ENCODE results near the gene PPIB.

Gene PPIB

DNA sequence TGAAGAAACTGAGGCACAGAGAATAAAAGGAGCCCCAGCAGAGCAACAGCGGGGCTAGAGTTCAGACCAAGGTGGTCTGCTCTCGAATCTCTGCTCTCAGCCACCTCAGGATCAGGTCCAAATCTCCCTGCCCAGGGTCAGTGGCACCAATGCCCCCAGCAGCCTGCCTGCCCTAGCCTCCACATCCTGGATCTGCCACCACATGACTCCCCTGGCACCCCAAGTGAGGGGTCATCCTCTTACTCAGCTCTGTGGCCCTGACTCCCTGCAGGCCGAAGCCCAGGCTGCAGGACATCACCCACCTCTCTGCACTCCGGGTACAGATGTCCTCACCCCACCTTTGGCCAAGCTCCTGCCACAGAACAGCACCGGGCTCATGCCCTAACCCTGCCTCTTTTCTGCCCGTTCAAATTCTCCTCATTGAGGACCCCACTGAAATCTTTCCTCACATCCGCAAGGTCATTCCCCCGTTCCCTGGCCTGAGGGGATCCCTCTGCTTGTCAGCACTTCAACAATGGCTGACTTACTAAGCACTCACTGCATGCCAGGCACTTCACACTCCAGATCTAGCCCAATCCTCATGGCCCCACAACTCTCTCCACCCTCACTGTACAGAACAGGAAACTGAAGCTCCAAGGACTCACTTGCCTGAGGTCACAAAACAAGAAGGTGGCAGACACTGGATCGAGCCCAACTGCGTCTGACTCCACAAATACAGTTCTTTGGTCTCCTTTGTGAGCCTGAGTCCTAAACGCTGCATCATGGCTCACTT lies 4.3 kb downstream of the PPIB start:
- no peak for DNase-seq (ENCODE audit: low spot score)

DNA sequence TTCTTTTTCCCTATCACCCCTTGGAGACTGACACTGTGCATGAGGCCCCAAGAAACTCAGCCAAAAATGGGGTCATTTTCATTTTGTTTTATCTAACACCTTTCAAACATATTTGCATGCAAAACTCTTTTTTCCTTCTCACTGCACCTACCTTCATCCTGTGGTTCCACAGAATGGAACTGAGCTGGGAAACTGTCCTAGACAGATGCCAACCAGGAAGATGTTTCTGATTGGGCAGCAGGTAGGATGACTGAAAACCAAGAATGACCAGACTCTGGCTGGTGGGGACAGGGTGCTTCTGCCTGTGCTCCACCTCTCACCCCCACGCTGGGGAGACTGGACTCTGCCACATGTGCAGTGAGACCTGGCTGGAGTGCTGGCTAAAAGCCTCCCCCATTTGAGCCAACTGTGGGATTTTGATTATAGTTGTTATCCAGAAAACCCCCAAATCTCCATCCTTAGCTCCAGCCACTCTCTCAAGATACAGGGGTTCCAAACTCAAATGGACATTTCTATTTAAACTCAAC lies 5.2 kb downstream of the PPIB start:
- DNase-seq (ENCODE audit: low spot score) = no peak

DNA sequence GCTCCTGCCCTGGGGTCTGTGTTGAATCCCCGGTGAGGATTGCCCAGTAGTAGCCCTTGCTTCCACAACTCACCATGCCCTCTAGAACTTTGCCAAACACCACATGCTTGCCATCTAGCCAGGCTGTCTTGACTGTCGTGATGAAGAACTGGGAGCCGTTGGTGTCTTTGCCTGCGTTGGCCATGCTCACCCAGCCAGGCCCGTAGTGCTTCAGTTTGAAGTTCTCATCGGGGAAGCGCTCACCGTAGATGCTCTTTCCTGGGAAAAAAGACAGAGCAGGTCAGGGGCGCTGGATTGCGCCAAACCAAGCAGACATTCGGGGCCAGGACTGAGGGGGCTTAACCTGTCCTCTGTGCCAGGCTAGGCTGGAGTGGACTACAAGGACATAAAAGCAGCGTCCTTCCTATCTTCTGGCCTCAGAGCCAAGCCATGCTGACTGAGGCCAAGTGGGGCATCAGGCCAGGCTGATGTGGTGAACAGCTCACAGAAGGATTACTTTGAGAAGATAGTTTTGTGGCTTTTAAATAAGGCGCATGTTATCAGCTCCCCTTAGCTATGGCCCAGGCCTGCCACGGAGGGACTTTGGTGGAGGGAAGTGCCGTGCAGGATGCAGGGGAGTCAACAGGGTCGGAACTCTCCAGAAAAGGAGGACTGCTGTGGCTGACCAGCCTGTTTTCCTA lies 6.0 kb downstream of the PPIB start:
- DNase-seq (ENCODE audit: low spot score) = no peak

DNA sequence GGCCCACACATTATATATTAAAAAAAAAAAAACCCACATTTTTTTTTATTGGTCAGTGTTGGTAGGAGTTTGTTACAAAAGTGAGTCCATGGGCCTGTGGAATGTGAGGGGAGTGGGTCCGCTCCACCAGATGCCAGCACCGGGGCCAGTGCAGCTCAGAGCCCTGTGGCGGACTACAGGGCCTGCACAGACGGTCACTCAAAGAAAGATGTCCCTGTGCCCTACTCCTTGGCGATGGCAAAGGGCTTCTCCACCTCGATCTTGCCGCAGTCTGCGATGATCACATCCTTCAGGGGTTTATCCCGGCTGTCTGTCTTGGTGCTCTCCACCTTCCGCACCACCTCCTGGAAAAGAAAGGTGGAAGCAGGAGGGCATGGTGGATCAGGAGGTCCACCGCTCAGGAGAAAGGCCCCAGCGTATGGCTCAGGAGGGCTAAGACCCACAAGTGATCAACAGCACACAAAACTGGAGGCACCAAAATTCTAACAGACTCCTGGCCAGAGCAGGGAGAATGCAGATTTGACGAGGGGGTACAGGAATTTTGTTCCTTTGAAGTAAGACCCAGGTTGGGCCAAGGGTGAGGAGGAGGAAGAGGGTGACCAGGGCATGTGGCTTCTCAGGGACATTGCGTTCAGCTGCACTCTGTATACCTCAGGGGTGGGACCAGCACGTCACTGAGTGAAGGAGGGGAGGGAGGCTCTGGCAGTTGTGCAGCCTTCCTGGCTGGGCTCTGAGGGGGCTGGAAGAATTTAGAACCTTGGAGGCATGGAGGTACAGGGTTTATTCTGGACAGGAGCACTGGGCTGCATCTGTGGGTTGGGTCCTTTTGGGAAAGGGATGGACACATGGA lies 6.8 kb downstream of the PPIB start:
- no peak for DNase-seq (ENCODE audit: low spot score)

DNA sequence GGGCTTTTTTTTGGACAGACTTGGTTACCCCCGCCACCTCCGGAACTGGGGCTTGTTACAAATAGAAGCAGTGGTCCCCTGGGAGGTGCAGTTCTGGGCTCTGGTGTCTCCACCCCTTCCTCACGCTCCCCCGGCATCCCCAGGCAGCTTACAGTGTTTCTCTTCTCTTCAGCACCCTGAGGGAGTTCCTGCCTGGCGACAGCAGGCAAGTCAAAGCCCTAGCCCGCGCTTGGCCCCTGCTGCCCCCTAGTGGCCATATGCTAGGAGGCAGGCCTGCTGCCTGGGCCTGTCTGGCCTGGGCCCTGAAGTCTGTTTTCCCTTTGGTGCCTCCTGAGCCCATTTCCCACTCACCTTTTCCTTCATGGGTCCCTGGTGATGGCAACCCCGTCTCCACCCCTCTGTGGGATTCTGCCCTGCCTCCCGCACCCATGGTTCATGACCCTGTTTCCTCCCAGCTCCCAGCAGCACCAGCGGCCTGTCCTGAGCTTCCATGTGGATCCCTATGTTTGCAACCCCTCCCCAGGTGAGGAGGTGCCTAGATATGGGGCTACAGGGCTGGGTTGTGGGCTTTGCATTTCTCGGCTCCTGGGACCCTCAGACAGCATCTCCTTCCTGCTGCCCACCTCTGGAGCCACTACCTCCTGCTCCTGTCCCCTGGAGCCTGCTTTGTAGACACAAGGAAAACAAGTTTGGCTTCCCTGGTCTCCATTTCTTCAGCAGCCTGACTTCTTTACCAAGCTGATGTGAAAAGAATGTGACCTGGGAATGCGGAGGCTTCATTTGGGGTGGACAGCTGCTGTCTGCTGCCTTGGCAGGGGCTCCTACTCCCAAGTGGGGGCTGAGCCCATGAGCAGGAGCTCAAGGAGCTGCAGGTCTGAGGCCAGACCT lies 9.1 kb downstream of the PPIB start:
- DNase-seq (ENCODE audit: low spot score) = peak; percentile 91

DNA sequence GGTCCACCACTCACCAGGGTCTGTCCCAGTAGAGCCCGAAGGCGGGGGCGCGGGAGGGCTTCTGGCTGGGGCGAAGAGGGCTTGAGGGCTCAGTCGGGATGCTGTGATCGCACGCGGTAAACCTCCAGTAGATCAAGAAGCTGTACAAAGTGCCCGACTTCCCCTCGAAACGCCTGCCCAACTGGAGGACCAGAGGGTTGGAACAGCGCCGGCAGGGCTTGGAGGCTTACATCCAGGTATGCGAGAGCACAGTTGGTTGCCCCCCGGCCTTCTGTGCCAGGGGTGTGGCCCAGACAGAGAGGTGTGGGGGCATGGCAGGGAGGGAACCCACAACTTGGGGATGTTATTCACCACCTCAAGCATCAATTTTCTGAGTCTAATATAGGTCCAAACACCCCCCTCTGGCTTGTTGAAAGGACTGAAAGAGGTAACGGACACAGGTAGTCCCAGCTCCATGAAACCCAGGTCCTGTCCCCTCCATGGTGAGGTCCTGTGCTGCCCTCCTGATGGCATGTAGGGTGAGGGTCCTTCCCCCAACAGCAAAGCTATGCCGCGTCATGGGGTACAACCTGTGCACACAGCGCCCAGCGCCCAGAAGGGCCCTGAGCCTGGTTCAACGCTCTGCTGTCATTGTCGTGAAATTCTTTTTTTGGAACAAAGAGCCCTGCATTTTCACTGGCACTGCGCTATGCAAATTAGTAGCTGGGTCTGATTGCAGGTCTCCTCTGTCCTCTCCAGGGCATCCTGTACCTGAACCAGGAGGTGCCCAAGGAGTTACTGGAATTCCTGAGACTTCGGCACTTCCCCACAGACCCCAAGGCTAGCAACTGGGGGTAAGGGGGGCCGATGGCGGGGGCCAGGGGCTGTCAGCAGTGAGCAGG lies 10.1 kb downstream of the PPIB start:
- no peak for DNase-seq (ENCODE audit: low spot score)

DNA sequence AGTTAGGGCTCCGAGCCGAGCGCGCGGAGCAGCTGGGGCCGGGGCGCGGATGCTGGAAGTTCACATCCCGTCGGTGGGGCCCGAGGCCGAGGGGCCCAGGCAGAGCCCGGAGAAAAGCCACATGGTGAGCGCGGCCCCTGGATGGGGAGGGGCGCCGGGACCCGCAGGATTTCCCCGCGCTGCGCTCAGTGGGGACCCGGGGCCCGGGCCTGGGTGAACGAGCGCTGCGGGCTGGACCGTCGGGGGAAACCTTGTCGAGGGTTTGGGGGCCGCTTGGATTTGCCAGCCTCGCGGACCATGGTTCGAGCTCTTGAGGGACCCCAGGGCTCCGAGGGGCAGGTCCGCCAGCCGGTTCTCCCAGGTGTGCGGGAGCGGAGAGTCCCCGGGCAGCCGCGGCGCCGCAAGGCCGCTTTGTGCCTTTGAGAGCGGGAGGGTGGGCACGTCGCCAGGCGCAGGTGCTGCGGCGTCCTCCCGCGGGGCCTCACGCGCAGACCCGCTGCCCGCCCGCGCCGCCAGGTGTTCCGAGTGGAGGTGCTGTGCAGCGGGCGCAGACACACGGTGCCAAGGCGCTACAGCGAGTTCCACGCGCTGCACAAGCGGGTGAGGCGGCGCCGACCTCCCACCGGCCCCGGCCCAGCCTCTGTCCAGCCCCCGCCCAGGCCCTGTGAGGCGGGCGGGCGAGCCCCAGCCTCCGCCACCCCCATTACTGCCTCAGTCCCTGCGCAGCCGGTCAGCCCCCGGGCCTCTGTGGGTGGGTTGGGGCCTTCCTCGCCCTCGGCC lies 10.9 kb downstream of the PPIB start, which contains the start of gene SNX22:
SNX22 (plus strand) TSS at position 5 of the 780 bp plus-strand sequence; CDS start at position 50, 45 bp downstream.
- DNase-seq (ENCODE audit: low spot score) = no peak

DNA sequence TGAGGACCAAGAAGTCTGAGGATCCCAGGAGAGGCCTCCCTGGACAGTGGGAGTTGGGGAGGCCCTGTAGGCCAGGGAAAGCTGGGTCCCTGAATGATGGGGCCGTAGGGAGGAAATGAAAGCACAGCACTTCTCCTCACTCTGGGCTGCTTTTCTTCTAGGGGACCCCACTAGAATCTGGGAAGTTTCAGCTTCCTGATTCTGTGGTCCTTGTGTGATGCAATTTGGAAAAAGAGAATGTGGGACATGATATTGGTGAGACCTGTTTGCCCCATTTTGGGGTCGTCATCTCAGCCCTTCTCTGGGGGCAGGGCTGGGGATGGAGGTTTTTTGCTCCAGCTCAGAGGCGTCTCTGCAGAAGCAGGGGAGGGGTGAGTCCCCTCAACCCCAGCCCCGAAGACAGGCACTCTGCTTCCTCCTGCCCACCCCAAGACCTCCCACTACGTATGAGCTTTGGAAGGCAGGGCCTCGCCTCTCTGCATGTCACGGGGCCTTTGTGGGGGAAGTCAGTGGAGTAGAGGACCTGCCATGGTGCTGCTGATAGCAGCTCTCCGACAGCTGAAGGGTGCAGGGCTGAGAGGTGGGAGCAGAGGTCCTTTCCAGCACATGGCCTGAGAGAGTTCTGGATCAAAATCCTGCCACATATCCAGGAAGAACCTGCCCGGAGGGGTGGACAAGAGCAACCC lies 12.8 kb downstream of the PPIB start:
- no peak for DNase-seq (ENCODE audit: low spot score)

DNA sequence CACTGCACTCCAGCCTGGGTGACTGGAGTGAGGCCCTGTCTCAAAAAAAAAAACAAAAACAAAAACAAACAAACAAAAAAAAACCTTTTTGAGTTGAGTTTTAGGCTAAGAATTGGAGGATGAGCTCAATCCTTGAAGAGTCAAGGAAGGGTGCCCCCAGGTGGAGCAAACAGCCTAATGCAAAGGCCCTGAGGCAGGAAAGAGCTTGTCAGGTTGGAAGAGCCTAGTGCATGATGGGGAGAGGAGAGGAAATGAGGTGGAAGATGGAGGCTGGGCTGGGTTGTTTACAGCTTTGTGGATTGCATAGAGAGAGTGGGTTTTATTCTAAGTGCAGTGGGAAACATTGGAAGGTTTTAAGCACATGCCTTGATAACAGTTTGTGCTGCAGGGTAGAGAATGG lies 13.4 kb downstream of the PPIB start:
- DNase-seq (ENCODE audit: low spot score) = no peak

DNA sequence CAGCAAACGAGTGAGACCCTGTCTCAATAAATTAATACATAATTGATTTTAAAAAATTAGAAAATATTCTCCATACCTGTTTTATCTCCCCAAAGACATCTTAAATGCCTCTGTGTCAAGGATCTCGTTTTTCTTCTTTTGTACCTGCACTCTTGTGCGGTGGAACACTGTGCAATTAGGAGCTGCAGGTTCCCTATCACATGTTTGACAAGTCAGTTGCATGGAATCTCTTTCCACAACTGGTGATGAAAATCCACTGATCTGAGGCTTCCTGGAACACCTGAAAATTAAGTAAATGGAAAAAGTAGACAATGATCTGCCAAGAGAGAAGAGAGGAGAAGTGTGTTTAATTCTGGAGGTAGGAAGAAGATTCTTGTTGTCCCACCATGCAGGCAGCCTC lies 14.2 kb downstream of the PPIB start:
- no peak for DNase-seq (ENCODE audit: low spot score)

DNA sequence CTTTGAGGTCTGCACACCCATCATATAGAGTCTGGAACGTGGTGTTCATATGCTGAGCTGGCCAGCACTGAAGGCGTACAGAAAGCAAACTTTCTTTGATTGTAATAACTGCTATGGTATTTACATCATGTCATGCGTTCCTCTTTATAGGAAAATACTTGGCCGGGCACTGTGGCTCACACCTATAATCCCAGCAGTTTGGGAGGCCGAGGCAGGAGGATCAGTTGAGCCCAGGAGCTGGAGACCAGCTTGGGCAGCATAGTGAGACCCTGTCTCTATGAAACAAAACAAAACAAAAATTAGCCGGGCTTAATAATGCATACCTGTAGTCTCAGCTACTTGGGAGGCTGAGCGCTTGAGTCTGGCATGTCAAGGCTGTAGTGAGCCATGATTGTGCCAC lies 14.7 kb downstream of the PPIB start:
- no peak for DNase-seq (ENCODE audit: low spot score)

DNA sequence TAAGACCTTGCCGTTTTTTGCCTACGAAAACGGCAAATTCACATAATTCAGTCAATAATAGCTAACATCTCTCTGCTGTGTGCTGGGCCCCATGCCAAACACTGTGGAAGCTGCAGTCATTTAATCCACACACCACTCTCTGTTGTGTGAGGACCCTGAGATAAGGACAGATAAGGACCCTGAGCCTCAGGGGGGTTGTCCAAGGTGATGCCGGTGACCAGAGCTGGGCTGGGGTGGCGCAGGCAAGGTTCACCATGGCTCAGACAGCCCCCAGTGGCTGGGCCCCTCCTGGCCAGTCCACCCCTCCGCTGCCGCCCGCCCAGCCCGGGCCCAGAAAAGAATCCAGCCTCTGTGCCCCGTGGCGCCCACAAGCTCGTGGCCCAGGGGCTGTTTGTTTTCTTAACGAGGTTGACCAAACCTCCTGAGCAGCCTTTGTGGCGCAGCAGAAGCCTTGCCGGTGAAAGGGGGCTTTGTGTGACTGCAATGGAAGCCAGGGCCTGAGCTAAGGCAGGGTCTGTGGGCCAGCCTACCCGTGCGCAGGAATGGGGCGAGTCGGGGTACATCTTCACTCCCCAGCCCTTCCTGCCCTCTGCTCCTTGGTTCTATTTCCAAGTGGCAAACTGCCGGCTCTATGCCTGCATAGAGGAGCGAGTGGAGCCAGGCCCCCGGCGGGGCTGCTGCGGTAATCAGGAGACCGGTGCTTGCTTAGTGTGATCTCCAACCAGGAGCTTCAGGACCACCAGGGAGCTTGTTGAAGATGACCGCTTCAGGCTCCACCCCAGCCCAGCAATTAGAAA lies 15.7 kb downstream of the PPIB start:
- no peak for DNase-seq (ENCODE audit: low spot score)

DNA sequence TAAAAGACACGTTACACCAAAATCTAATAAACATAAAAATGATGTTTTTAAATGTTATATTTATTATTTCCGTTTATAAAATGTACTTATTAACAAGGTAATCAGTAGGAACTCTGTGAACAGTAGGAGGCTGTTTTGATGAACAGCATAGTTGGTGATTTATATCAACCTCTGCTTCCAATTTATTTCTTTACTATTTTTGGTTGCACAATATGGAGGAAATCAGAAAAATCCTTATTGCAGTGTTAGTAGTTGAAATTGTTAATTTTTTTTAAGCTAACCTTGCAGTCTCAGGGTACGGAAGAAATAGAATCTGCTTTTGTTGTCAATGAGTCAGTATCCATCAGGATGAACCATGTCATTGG lies 16.3 kb downstream of the PPIB start:
- DNase-seq (ENCODE audit: low spot score) = no peak

DNA sequence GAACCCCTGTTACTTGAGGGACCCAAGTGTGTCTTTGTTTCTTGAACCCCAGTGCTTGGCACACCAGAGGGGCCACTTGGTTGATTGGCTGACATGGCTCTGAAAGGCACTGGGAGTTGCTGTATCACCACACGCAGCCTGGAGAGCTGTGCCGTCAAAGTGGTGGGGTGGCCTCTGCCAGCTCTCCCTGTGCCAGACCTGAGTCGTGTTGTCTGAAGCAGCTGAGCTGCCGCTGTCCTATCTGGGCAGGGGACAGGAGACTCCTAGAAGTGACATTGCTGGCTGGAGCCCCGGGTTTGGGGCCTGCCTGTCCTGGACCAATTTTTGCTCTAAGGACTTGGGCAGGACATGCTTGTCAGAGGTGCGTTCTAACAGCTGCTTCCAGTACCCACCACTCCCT lies 16.8 kb downstream of the PPIB start:
- DNase-seq (ENCODE audit: low spot score) = no peak

DNA sequence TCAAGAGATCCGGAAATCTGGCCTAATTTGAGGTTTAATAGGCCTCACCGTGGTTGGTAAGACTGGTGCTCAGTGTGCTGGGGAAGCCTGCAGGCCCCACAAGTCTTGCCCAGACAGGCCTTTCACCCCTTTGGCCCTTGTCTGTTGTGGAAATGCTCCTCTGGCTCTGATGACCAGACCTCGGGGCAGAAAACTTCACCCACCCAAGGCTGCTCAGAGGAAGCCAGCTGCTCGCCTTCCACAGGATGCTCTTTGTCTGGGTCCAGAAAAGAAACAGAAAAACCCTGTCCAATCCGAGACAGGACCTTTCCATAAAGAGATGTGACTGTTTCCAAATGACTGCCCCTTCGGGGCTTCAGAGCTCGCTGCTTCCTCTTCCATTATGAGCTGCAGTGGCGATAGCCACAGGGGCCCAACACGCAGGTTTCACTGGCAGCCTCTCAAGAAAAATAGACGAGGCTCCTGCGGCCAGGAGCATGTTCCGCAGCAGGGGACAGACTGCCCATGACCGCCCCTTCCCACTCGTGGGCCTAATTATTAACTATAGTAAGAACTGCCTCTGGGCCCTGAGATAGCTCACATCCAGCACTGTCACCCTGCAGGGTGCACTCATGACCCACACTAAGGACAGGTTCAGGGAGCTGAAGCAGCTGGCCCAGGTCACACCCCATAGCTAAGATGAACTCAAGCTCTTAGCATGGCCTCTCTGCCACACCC lies 18.1 kb downstream of the PPIB start:
- DNase-seq (ENCODE audit: low spot score) = no peak

DNA sequence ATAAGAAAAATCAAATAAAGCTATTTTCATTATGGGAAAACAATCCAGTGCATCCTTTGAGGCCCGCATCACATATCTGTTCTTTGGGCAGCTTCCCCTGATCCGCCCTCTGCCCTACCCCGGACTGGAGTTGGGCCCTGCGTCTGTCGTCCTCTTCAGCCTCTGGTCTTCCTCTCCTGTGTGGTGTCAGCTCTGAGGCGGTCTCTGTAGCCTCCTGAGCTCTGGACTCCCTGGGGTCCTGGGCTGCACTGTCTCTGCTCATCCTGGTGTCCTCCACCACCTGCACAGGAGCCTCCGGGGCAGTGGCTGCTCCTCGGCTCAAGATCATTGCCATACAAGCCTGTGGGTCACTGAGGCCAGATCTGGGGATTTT lies 18.6 kb downstream of the PPIB start:
- no peak for DNase-seq (ENCODE audit: low spot score)

DNA sequence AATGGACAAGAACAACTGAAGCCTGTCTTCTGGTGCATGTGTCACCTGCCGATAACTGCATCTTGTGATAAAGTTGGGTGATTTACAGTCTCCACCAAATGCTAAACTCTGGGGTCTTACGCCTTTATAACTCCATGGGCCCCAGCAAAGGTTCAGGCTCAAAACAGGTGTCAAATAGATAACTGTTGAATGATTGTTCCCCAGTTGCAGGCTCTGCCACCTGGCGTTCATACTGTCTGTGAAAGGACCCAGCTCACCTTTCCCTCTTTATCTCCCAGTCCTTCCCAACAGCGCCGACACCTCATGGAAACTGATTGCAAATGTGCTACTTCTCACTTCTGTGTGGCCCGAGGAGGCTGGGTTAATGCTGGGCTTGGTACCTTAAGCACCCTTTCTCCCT lies 19.5 kb downstream of the PPIB start:
- DNase-seq (ENCODE audit: low spot score) = no peak
